ENCODE measurements around the gene PACSIN1.

DNA sequence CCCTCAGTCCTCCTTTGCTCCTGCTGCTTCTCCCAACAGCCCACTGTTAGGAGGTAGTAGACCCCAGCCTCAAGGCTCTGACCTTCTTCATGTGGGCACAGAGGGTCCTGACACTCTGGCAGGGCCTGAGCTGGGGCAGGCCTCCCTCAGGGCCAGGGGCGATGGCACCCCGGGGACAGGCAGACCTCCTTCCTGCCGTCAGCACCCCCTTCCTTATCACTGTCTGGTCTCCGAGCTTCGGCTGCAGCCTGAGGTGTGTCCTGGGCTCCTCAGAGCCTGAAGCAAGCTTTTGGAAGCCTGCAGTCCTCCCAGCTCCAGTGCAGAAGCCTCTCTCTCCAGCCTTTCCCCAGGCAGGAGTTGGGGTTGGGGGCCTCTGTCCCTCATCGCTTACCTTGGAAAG, 68.3 kb downstream of the PACSIN1 start:
- TF ChIP-seq, protein P1, sequence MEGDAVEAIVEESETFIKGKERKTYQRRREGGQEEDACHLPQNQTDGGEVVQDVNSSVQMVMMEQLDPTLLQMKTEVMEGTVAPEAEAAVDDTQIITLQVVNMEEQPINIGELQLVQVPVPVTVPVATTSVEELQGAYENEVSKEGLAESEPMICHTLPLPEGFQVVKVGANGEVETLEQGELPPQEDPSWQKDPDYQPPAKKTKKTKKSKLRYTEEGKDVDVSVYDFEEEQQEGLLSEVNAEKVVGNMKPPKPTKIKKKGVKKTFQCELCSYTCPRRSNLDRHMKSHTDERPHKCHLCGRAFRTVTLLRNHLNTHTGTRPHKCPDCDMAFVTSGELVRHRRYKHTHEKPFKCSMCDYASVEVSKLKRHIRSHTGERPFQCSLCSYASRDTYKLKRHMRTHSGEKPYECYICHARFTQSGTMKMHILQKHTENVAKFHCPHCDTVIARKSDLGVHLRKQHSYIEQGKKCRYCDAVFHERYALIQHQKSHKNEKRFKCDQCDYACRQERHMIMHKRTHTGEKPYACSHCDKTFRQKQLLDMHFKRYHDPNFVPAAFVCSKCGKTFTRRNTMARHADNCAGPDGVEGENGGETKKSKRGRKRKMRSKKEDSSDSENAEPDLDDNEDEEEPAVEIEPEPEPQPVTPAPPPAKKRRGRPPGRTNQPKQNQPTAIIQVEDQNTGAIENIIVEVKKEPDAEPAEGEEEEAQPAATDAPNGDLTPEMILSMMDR (conservative IDR thresholded peaks at IDR 0.05; ENCODE audit: low read length) = no peak
- TF ChIP-seq EZH2phosphoT487 (IDR thresholded peaks at IDR 0.05; ENCODE audit: borderline replicate concordance, low read depth, low read length) = no peak

Measured in OCI-LY7 (cell line).